SU-DHL-6 (cell line): ENCODE measurements around the gene TRDMT1.

Source experiments
- EZH2phosphoT487 ChIP-seq: fragments of 200-600 bp; sonication (generic), shearing (Covaris generic); conservative IDR thresholded peaks from 2 replicates; pipeline ENCODE4 v1.6.1; 2018; ENCODE audit warnings: mild to moderate bottlenecking, antibody characterized with exemption, low read length, moderate library complexity, mixed read lengths
- TF ChIP-seq, protein P1 (sequence below): fragments of 200-600 bp; sonication (generic); IDR thresholded peaks from one replicate; pipeline ENCODE4 v1.5.1; 2017; ENCODE audit warnings: antibody characterized with exemption, mild to moderate bottlenecking, low read length, moderate library complexity; ENCODE audit not compliant: insufficient read depth, poor library complexity, severe bottlenecking

DNA sequence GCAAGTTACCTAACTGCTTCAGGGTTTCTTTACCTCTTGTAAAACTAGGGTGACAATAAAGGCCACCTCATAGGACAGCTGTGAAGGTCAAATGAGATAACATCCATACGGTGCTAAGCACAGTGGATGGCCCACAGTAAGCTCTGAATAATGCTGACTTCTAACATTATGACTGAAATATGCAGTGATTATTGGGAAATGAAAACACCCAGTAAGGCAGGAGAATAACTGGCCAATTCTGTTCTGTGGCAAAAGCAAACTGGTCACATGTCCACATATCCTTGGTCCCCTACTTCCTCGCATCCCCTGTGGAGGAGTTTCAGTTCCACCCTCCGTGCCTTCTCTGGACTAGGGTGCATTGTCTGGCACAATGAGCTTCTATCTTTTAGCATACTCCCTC lies 73.2 kb downstream of the TRDMT1 start:
- TF ChIP-seq, protein P1, sequence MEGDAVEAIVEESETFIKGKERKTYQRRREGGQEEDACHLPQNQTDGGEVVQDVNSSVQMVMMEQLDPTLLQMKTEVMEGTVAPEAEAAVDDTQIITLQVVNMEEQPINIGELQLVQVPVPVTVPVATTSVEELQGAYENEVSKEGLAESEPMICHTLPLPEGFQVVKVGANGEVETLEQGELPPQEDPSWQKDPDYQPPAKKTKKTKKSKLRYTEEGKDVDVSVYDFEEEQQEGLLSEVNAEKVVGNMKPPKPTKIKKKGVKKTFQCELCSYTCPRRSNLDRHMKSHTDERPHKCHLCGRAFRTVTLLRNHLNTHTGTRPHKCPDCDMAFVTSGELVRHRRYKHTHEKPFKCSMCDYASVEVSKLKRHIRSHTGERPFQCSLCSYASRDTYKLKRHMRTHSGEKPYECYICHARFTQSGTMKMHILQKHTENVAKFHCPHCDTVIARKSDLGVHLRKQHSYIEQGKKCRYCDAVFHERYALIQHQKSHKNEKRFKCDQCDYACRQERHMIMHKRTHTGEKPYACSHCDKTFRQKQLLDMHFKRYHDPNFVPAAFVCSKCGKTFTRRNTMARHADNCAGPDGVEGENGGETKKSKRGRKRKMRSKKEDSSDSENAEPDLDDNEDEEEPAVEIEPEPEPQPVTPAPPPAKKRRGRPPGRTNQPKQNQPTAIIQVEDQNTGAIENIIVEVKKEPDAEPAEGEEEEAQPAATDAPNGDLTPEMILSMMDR, result no peak
- no peak for TF ChIP-seq EZH2phosphoT487
